GM18502 (cell line): ENCODE results near the gene AGK.

Experiments used
- ATAC-seq: cut with Tn5 transposase; IDR thresholded peaks from one replicate; pipeline ENCODE4 v1.9.1; 2021; ENCODE audit warnings: mild to moderate bottlenecking; ENCODE audit not compliant: unreplicated experiment, poor library complexity

Gene AGK

GRCh38 chr7:141551094-141551781 lies at the start of gene AGK:
TSS of gene AGK (plus strand) at chr7:141551410. CDS start at chr7:141555467, 4,057 bp downstream.
- ATAC-seq = peak; percentile 95

GRCh38 chr7:141501451-141501850 lies 49.8 kb upstream of the AGK start:
- ATAC-seq = no peak

GRCh38 chr7:141511316-141511675 lies 39.9 kb upstream of the AGK start:
- no peak for ATAC-seq

- no peak for ATAC-seq
These were observed 39.4 kb upstream of the AGK start for GRCh38 chr7:141511676-141512396.

- no peak for ATAC-seq
These were observed 38.6 kb upstream of the AGK start for GRCh38 chr7:141512597-141512996.

- no peak for ATAC-seq
These were observed 37.5 kb upstream of the AGK start for GRCh38 chr7:141513720-141514119.

- ATAC-seq = no peak
These were observed 35.3 kb upstream of the AGK start for GRCh38 chr7:141515941-141516340.

GRCh38 chr7:141519623-141520022 lies 31.6 kb upstream of the AGK start:
- ATAC-seq = no peak

- no peak for ATAC-seq
These were observed 28.4 kb upstream of the AGK start for GRCh38 chr7:141522657-141523342.

GRCh38 chr7:141525973-141526514 lies 25.2 kb upstream of the AGK start:
- no peak for ATAC-seq

GRCh38 chr7:141527076-141527475 lies 24.1 kb upstream of the AGK start:
- no peak for ATAC-seq

GRCh38 chr7:141528399-141528798 lies 22.8 kb upstream of the AGK start:
- ATAC-seq = no peak

GRCh38 chr7:141533149-141533949 lies 17.9 kb upstream of the AGK start:
- ATAC-seq = peak; percentile 69

- no peak for ATAC-seq
These were observed 16.2 kb upstream of the AGK start for GRCh38 chr7:141534757-141535737.

- no peak for ATAC-seq
These were observed 13.3 kb upstream of the AGK start for GRCh38 chr7:141537906-141538305.

GRCh38 chr7:141541375-141541774 lies 9.8 kb upstream of the AGK start:
- ATAC-seq = no peak

GRCh38 chr7:141544831-141545230 lies 6.4 kb upstream of the AGK start:
- no peak for ATAC-seq

- no peak for ATAC-seq
These were observed 1.6 kb upstream of the AGK start for GRCh38 chr7:141549582-141549981.

GRCh38 chr7:141550386-141551093 lies 670 bp upstream of the AGK start:
- peak; percentile 15 for ATAC-seq
